Measurements from ENCODE around the gene ZBTB7C. TPM values are rescaled to one million over a fixed set of nuclear protein-coding genes. Genes with fewer than 3 reads are reported as not detected.

Gene ZBTB7C
- total RNA-seq, 1 experiment from 2014 or later, result 0.33 TPM

- Mint-ChIP-seq H3K4me3 (no peak overlapping the region), H3K27me3 (ENCODE audit: low read depth) (peaks cover 12% of the 10 kb centered on the region), H3K9me3 (no peaks in the 10 kb centered on the region), H3K36me3 (ENCODE audit: insufficient read depth in 1 of 3, low read depth in 3 of 3) (no peaks in the 10 kb centered on the region), H3K27ac (no peak overlapping the region), H3K4me1 (peaks cover 18 to 52% of the 10 kb centered on the region in 2 experiments)
- Histone ChIP-seq H3K23me2 (ENCODE audit: insufficient read length, low read depth, low read length, poor library complexity, severe bottlenecking) (no peaks in the 10 kb centered on the region), H3K23ac (ENCODE audit: insufficient read length, low read depth, low read length) (no peak overlapping the region), H3K79me1 (ENCODE audit: insufficient read depth, low read depth, low read length, poor library complexity, severe bottlenecking) (no peaks in the 10 kb centered on the region), H4K91ac (ENCODE audit: insufficient read length, low read depth, low read length) (no peak overlapping the region), H2AFZ (ENCODE audit: low read length) (no peak overlapping the region), H3K9ac (ENCODE audit: extremely low read depth, insufficient read length, low read length) (no peak overlapping the region), H3K4me1 (ENCODE audit: insufficient read depth, low read length) (0 out of 2 replicates have a peak, but pooled peaks cover 4% of the 10 kb centered on the region), H3K79me2 (ENCODE audit: insufficient read depth, low read length) (no peaks in the 10 kb centered on the region), H3K27ac (ENCODE audit: insufficient read length, low read depth, low read length) (no peak overlapping the region), H2BK15ac (ENCODE audit: low read depth, low read length) (no peak overlapping the region), H3T11ph (ENCODE audit: low read length) (no peak overlapping the region), H4K5ac (ENCODE audit: insufficient read length, low read depth, low read length) (no peak overlapping the region), H3K18ac (ENCODE audit: insufficient read length, low read depth, low read length) (no peak overlapping the region), H3K4me2 (ENCODE audit: insufficient read depth, insufficient read length, low read length) (no peak overlapping the region), H3K56ac (ENCODE audit: insufficient read length, low read depth, low read length) (no peak overlapping the region), H2BK5ac (ENCODE audit: insufficient read length, low read length) (no peak overlapping the region), H2BK20ac (ENCODE audit: low read depth, low read length, poor library complexity, severe bottlenecking) (no peak overlapping the region), H2BK120ac (ENCODE audit: low read depth, low read length, poor library complexity, severe bottlenecking) (no peak overlapping the region), H3K9me3 (ENCODE audit: control insufficient read depth, low read depth, low read length) (no peaks in the 10 kb centered on the region), H3K14ac (ENCODE audit: insufficient read depth, low read length) (no peak overlapping the region), H4K8ac (replicated peaks; ENCODE audit: insufficient read length, low read depth, low read length) (no peak overlapping the region), H3K4ac (ENCODE audit: low read depth, low read length) (no peak overlapping the region), H4K20me1 (ENCODE audit: control insufficient read depth, insufficient read depth, insufficient read length) (no peaks in the 10 kb centered on the region), H2BK12ac (ENCODE audit: insufficient read length, low read depth, low read length) (no peak overlapping the region), H3K27me3 (ENCODE audit: insufficient read depth, low read length) (no peaks in the 10 kb centered on the region), H2AK5ac (ENCODE audit: insufficient read length, low read length) (no peak overlapping the region)
- no peak for DNase-seq
- no CpG with 5 or more reads among the region's 12 CpGs for WGBS (ENCODE audit: extremely low coverage, insufficient read length, low lambda C conversion rate)
- no peak for TF ChIP-seq CTCF (conservative IDR thresholded peaks at IDR 0.05)
Observed at GRCh38 chr18:48127606-48128005, 281.6 kb downstream of the ZBTB7C start.

Measured in H9 (cell line).